Vagina (tissue), 2 donors: ENCODE measurements around the gene PGK1.

Experiments used
- CTCF ChIP-seq, 3 experiments: fragments of 450-650 bp in 2 of 3; fragments of 200-600 bp in 1 of 3; sonication (generic) in 1 of 3; IDR thresholded peaks; one replicate each; pipeline ENCODE4 v1.5.1; 2017 to 2019; ENCODE audit warnings: antibody characterized with exemption in 3 of 3, mild to moderate bottlenecking in 2 of 3, moderate library complexity in 2 of 3
- POLR2A ChIP-seq, 2 donors: fragments of 450-650 bp; IDR thresholded peaks; one replicate each; pipeline ENCODE4 v1.6.1; 2017; ENCODE audit warnings: antibody characterized with exemption in 2 of 2, mild to moderate bottlenecking in 2 of 2, moderate library complexity in 2 of 2

- TF ChIP-seq CTCF (IDR thresholded peaks at IDR 0.05) (no peak), POLR2A (IDR thresholded peaks at IDR 0.05) (no peak)
Measured at GRCh38 chrX:78106651-78106986, 2.6 kb downstream of the PGK1 start.
